GF-D8 (cell line): ENCODE results near the gene ROR2.

Source experiments
- DNase-seq: peaks from one replicate; lab custom pipeline; 2025; lab: John Stamatoyannopoulos, UW

The ROR2 gene

GRCh38 chr9:91771864-91772263 is 178.2 kb downstream of the ROR2 start:
- no peak for DNase-seq

GRCh38 chr9:91771027-91771426 is 179.0 kb downstream of the ROR2 start:
- DNase-seq = no peak

GRCh38 chr9:91770229-91770628 is 179.8 kb downstream of the ROR2 start:
- no peak for DNase-seq

- no peak for DNase-seq
Observed at GRCh38 chr9:91768977-91769916, 180.8 kb downstream of the ROR2 start.

GRCh38 chr9:91768507-91768906 is 181.5 kb downstream of the ROR2 start:
- no peak for DNase-seq

GRCh38 chr9:91766315-91767069 is 183.5 kb downstream of the ROR2 start:
- no peak for DNase-seq

GRCh38 chr9:91765296-91765695 is 184.7 kb downstream of the ROR2 start:
- DNase-seq = no peak

GRCh38 chr9:91764661-91765060 is 185.4 kb downstream of the ROR2 start:
- DNase-seq = no peak

- DNase-seq = no peak
Observed at GRCh38 chr9:91761362-91761761, 188.7 kb downstream of the ROR2 start.

- no peak for DNase-seq
Observed at GRCh38 chr9:91760906-91761305, 189.1 kb downstream of the ROR2 start.

GRCh38 chr9:91758491-91758981 is 191.5 kb downstream of the ROR2 start:
- no peak for DNase-seq

- DNase-seq = no peak
Observed at GRCh38 chr9:91757782-91758181, 192.2 kb downstream of the ROR2 start.

- no peak for DNase-seq
Observed at GRCh38 chr9:91756510-91756780, 193.6 kb downstream of the ROR2 start.

GRCh38 chr9:91755761-91756509 is 194.1 kb downstream of the ROR2 start:
- no peak for DNase-seq

- no peak for DNase-seq
Observed at GRCh38 chr9:91753711-91754110, 196.3 kb downstream of the ROR2 start.

- DNase-seq = no peak
Observed at GRCh38 chr9:91751922-91752321, 198.1 kb downstream of the ROR2 start.

- no peak for DNase-seq
Observed at GRCh38 chr9:91750343-91750742, 199.7 kb downstream of the ROR2 start.

GRCh38 chr9:91746904-91747303 is 203.1 kb downstream of the ROR2 start:
- DNase-seq = no peak

GRCh38 chr9:91746357-91746756 is 203.7 kb downstream of the ROR2 start:
- DNase-seq = no peak

- DNase-seq = no peak
Observed at GRCh38 chr9:91744114-91744513, 205.9 kb downstream of the ROR2 start.

GRCh38 chr9:91741522-91741921 is 208.5 kb downstream of the ROR2 start:
- DNase-seq = no peak

GRCh38 chr9:91740701-91741100 is 209.3 kb downstream of the ROR2 start:
- no peak for DNase-seq
